ENCODE measurements around the gene ZSCAN31. TPM values are rescaled to one million over a fixed set of nuclear protein-coding genes. Genes with fewer than 3 reads are reported as not detected.

ZSCAN31 gene
- total and polyA plus RNA-seq, 9 of the 15 experiments (the other 6 are each of a cell fraction or from before 2014, with no cell fraction given), result 3.9 to 12.1 (median 7.0) TPM

- TF ChIP-seq THRAP3 (IDR thresholded peaks at IDR 0.05; ENCODE audit: borderline replicate concordance), result no peak
- no peak for TF ChIP-seq ZNF124 (CRISPR knock-in tag; IDR thresholded peaks at IDR 0.05)
- peak; percentile 51; the same call in 1 of the 2 replicates for TF ChIP-seq MAFF (IDR thresholded peaks at IDR 0.05; ENCODE audit: low read length)
- TF ChIP-seq CREM (IDR thresholded peaks at IDR 0.05; ENCODE audit: low read depth), result peak; percentile 12
- TF ChIP-seq SRSF7 (optimal IDR thresholded peaks at IDR 0.05; ENCODE audit: low read depth, low read length), result no peak
- TF ChIP-seq ZC3H4 (CRISPR knock-in tag; IDR thresholded peaks at IDR 0.05; ENCODE audit: borderline replicate concordance), result 0 out of 2 replicates have a peak, but pooled peaks have one; percentile 68
- no peak for TF ChIP-seq MAX (CRISPR knock-in tag; IDR thresholded peaks at IDR 0.05)
- TF ChIP-seq TRIM28 (IDR thresholded peaks at IDR 0.05), result no peak
- no peak for TF ChIP-seq PHB2 (IDR thresholded peaks at IDR 0.05; ENCODE audit: low read depth)
- TF ChIP-seq REST (IDR thresholded peaks at IDR 0.05; ENCODE audit: borderline replicate concordance), result peak; percentile 96
- no peak for TF ChIP-seq REST (CRISPR knock-in tag; IDR thresholded peaks at IDR 0.05; ENCODE audit: low read depth)
- TF ChIP-seq ZBTB33 (CRISPR knock-in tag; IDR thresholded peaks at IDR 0.05), result no peak
- peak; percentile 54; the same call in 1 of the 2 replicates for TF ChIP-seq ZNF644 (tag; IDR thresholded peaks at IDR 0.05; ENCODE audit: low read depth)
- TF ChIP-seq SMARCA4 (IDR thresholded peaks at IDR 0.05), result peak; percentile 70
- TF ChIP-seq MTA3 (IDR thresholded peaks at IDR 0.05; ENCODE audit: borderline replicate concordance), result 0 out of 2 replicates have a peak, but pooled peaks have one; percentile 47
- no peak for TF ChIP-seq MECOM (CRISPR knock-in tag; IDR thresholded peaks at IDR 0.05)
- TF ChIP-seq NR4A1 (CRISPR knock-in tag; IDR thresholded peaks at IDR 0.05), result no peak
- TF ChIP-seq NR4A1 (tag; IDR thresholded peaks at IDR 0.05), result peak; percentile 22; the same call in 1 of the 2 replicates
- no peak for TF ChIP-seq ZNF764 (CRISPR knock-in tag; IDR thresholded peaks at IDR 0.05; ENCODE audit: low read depth)
Measured at GRCh38 chr6:28355743-28356665, 20.1 kb upstream of the ZSCAN31 start (continued).

Data from K562 (cell line).